GM18498 (cell line): Measurements from ENCODE around the gene ALDH3B2.
"Not testable (repeated sequence)": the region's sequence is repeated elsewhere in the genome, so short reads cannot be mapped to it uniquely, and the experiment has no call there.

ENCODE experiments used
- ATAC-seq: cut with Tn5 transposase; IDR thresholded peaks from one replicate; pipeline ENCODE4 v1.9.1; 2021; ENCODE audit warnings: mild to moderate bottlenecking, moderate library complexity; ENCODE audit not compliant: unreplicated experiment

ALDH3B2 gene, protein sequence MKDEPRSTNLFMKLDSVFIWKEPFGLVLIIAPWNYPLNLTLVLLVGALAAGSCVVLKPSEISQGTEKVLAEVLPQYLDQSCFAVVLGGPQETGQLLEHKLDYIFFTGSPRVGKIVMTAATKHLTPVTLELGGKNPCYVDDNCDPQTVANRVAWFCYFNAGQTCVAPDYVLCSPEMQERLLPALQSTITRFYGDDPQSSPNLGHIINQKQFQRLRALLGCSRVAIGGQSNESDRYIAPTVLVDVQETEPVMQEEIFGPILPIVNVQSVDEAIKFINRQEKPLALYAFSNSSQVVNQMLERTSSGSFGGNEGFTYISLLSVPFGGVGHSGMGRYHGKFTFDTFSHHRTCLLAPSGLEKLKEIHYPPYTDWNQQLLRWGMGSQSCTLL

DNA sequence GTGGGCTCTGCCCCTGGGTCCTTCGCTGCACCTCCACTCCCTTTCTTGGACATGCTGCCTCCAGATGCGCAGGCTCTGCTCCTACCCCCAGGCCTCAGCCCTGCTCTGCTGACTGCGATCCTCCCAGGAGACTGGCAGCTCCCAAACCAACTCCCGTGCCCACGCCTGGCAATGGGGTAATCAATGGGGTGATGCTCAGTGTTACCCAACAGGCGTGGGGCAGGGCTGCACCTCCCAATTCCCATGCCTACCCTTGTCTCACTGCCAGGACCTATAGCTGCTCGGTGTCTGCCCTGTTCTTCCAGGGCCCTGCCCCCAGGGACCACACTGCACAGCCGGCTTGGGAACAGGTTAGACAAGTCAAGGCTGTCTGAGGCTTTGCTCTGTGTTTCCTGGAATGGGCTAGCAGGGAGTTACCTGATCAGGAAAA lies at the start of gene ALDH3B2:
ALDH3B2 (minus strand) TSS at position 182 of the 430 bp plus-strand sequence. CDS start 7,688 bp downstream, outside the sequence.
- no peak for ATAC-seq

DNA sequence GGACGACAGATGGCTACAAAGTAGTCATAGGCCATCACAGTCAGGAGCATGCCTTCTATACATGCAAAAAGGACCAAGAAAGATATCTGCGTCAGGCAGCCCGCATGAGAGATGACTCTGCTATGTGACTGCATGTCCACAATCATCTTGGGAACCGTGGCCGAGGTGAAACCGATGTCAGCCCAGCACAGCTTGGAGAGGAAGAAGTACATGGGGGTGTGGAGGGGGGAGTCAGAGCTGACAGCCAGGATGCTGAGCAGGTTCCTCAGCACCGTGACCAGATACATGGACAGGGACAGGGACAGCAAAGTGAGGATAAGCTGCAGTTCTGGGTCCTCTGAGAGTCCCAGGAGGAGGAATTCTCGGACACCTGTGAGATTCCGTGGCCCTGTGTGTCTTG lies 48.6 kb upstream of the ALDH3B2 start:
- not testable (repeated sequence) for ATAC-seq

DNA sequence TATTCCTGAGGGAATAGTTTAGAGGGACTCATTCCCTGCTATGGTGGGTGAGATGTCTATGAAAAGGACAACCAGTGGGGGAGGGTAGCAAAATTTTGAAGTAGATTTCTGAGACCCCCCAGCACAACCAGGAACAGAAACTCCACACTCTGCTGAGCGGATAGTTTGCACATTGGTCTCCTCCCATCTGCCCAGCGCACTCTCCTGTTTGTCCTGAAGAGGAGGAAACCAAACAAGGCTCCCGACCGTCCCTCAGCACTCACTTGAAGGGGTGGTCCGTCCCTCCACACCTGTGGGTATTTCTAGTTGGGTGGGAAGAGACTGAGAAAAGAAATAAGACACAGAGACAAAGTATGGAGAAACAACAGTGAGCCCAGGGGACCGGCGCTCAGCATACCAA lies 41.8 kb upstream of the ALDH3B2 start:
- ATAC-seq, result not testable (repeated sequence)

DNA sequence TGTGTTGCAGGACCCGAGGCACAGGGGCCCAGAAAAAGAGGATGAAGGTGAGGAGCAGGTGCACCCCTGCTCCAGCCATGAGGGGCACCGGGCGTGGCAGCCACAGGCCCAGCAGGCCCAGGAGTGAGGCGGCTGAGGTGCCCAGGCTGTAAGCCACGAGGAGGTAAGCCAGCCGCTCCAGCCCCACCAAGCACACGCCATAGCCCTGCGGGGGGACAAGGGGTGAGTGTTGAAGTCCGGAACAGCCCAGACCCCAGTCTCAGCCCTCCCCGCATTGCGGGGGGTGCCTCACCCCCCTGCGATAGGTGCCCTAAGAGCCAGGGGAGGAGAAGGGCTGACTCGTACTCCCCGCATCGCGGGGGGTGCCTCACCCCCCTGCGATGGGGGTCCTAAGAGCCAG lies 41.4 kb upstream of the ALDH3B2 start:
- ATAC-seq, result not testable (repeated sequence)

DNA sequence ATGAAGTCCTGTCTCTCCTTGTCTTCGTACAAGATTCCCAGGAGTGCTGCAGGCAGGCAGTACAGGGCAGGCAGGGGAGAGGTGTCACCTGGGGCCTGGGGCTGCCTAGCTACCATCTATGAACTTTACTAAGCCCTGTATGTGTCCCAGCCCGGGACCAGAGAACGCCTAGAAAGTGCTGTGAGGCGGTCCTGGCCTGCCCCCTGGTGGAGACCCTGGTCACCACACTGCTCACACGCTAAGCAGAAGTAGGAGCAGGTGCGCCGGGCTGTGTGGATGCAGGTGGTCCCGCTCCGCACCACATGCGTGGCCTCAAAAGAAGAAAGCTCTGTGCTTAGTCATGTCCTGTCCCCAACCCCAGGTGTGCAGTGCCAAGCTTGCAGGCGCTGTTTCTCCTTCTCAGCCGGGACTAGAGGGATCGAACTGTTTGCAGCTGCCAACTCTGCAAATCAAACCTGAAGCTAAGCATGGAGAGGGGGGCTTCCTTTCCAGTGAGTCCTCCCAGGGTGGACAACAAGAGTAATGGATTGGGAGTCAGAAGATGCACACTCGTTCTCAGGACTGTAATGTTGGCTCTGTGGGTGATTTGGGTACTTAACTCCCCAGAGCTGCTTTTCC lies 39.6 kb upstream of the ALDH3B2 start:
- not testable (repeated sequence) for ATAC-seq

DNA sequence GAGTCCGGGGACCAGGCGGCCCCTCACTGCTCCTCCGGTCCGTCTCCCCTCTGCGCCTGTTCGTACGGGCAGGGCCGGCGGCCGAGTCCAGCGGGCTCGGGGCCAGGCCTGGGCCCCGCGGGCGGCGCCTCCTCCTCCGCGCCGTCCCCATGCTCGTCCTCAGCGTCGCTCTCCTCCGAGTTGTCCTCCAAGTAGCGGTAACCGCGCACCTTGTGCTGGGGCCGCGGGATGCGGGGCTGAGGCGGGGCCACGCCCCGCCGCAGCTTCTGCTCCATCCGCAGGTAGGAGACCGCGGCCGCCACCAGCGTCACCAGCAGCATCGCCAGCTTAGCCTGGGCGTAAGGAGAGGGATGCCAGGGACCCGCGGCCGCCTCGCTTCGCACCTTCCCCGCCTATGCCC lies 37.3 kb upstream of the ALDH3B2 start:
- ATAC-seq, result not testable (repeated sequence)

DNA sequence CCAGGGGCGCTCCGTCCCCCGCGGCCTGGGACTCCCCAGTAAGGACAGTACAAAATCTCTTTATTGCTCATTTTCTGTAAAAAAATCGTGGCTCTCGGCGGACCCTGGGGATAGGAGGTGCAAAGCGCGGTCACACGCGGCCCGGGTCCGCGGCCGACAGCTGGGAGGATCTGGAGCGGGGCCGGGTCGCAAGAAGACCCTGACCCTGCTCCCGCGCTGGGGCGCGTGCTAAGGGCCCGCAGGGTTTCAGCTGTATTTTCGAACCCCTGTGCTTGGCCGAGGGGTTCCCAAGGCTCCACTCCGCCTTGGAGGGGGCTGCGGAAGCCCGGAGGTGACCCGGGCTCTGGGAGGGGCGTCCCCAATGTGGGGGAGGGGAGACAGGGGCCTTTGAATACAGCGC lies 36.8 kb upstream of the ALDH3B2 start:
- not testable (repeated sequence) for ATAC-seq

DNA sequence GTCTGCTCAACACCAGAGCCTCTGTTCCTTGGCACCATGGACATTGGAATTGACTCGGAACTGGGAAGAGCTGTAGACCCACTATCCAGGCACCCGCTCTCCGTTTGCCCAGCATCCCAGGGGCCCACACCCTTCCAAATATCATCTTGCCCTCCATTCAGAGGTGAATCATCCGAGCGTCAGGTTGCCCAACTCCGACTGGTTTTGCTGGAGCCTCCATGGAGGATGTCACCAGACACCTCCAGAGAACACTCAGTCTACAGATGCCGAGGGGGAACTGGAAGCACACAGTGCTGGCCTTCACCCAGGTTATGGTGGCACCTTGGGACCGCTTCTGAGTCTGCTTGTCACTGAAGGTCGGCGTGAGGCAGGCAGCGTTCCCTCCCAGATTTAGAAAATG lies 35.4 kb upstream of the ALDH3B2 start:
- not testable (repeated sequence) for ATAC-seq

DNA sequence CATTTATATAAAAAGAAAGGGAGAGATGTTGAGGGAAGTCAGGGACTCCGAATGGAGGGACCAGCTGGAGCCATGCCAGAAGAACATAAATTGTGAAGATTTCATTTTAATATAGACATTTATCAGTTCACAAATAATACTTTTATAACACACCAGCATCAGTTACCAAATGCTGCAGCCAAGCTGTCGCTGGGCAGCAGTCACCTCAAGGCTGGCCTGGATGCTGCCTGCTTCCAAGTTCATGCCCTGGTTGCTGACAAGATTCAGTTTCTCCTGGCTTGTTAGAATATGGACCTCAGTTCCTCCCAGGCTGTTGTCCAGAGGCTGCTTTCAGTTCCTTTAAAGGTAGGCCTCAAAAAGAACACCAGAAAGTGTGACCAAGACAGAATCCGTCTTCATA lies 30.8 kb upstream of the ALDH3B2 start:
- no peak for ATAC-seq

DNA sequence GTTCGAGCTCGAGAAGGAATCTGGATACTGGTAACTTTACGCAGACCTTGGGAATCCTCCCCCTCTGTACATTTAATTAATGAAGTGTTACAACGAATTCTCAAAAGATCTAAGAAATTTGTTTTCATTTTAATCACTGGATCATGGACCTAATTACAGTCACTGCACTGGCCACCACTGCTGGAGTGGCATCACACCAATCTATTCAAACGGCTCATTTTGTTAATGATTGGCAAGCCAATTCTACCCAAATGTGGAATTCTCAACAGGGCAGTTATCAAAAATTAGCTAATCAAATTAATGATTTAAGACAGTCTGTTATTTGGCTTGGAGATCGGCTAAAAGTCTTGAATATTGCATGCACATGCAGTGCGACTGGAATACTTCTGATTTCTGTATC lies 30.1 kb upstream of the ALDH3B2 start:
- ATAC-seq, result no peak

DNA sequence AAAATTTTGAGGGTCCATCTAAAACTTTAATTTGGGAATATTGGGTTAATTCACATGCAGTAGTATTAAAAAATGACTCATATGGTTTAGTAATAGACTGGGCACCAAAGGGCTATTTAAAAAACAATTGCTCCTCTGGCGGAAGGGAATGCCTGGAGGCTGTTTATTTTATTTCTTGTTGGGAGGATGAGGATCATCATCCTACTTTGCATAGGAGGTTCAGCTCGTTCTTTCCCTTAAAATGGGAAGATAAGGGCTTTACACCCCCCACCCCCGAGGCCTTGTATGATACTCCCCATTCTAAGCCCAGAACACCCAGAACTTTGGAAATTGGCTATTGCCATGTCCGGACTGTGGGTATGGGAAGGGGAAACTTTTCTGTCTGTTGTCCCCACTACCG lies 29.3 kb upstream of the ALDH3B2 start:
- ATAC-seq, result not testable (repeated sequence)

DNA sequence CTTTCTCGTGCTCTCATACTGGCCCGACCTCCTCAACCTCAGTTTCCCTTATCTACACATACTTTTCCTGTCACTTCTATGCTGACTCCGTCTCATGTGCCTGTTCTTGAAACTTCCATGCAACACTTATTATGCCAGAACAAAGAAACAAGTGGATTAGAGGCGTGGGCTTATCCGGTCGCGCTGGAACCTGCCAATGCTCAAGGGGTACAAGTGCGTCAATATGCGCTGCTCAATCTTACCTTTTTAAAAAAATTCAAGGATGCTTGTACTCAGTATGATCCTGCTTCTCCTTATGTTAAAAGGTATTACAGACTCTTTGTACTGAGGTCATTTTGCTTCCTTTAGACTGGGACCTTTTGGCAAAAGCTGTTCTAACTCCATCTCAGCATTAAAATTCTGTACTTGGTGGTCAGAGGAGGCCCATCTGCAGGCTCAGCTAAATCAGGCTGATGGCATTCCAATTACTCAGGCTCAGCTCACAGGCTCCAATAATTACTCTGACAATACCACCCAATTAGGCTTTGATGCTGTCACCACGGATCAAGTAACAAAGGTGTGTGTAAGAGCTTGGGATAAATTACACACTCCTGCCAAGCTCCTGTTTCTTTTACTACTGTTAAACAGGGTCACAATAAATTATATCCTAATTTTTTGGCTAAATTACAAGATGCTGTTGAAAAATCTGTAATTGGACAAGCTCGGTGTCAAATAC lies 26.3 kb upstream of the ALDH3B2 start:
- no peak for ATAC-seq

DNA sequence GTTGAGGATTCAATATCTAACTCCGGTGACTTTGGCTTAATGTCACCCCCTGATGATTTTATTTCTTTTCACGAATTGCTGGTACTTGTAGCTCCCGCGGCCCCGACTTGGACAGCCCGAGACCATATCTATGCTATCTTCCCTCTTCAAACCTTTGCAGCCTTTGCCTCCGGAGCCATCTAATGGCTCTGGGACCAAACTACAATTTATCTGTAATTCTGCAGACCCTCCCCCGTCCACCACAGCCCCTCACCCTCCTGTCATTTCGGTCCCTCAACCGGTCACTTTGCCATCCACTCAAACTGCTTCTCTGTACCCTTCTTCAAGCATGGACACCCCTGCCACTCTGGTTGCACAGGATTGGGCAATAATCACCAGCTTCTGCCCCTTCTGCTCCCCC lies 25.7 kb upstream of the ALDH3B2 start:
- ATAC-seq, result no peak

DNA sequence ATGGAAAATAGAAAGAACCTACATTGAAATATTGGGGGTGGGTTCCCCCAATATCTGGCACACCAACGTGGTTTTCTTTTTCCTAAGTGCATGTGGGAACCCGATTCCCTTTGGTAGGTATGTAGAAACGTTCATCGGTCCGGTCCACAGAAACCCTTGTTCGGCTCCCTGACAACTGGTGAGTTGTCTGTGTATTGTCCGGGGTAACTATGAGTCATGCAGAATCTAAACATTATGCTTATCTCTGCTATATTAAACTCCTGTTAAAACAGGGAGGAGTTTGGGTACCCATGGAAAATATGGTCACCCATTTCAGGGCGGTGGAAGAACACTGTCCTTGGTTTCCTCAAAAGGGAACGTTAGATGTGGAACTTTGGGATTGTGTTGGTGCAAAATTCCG lies 25.1 kb upstream of the ALDH3B2 start:
- ATAC-seq, result no peak

DNA sequence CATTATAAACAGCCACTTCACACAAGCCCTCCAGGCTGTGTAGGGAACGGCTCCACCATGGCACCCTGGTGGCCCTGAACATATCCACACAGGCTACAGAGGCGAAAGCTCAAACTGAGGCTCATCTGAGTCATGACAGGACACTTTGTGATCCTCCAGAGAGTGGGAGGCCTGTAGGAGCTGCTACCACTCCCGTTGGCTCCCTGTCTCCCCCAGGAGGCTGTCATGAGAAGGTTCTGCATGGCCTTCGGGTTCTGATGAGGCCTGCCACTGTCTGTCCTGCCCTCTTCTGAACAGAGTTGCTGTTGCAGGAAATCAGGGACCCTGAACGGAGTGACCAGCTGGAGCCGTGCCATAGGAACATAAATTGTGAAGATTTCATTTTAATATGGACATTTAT lies 23.8 kb upstream of the ALDH3B2 start:
- no peak for ATAC-seq

DNA sequence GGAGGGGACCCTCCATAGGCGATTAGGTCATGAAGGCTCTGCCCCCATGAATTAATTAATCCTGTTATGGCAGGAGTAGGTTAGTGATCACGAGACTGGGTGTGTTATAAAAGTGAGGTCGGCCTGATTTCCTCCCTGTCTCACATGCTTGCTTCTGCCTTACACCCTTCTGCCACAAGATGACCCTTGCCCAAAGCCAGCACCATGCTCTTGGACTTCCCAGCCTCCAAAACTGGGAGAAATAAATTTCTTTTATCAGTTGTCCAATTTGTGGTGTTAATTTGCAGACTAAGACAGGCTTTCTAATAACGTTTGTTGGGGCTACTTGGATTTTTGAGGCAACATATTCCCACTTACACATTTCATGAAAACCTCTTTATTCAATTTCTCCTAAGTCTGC lies 23.4 kb upstream of the ALDH3B2 start:
- no peak for ATAC-seq

DNA sequence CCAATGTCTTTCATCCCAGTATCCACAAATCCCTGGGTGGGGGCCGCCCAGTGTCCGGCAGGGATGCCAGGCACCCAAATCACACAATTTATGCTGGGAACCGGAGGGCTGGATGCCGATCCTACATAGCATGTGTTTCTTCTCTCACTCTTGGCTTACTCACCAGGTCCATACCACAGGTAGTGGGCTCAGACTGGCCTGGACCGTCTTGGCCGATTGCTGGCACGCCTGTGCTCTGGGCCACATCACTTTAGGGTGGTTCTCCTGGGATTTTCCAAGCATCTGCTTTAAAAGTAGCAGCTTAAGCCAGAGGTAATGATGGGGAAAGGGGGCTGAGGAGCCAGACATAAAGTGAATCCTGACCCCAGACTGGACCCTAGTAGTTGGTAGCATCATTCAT lies 22.6 kb upstream of the ALDH3B2 start:
- no peak for ATAC-seq

DNA sequence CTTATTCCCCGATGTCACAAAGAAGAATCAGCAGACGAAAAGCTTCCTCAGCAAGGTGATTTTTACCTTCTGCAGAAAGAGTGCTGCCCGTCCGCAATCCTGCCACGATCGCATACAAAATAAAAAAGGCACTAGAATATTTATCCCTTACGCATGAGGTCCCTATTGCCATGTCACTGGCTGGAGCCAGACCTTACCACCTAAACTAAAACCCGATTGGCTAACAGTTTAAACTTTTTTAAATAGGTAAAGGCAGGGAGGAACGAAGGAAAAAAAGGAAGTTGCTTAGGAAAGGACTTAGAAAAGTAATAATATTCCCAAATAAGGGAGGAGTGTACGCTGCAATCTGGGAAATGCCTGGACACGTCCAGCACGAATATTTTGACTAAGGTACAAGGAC lies 21.2 kb upstream of the ALDH3B2 start:
- ATAC-seq, result no peak

DNA sequence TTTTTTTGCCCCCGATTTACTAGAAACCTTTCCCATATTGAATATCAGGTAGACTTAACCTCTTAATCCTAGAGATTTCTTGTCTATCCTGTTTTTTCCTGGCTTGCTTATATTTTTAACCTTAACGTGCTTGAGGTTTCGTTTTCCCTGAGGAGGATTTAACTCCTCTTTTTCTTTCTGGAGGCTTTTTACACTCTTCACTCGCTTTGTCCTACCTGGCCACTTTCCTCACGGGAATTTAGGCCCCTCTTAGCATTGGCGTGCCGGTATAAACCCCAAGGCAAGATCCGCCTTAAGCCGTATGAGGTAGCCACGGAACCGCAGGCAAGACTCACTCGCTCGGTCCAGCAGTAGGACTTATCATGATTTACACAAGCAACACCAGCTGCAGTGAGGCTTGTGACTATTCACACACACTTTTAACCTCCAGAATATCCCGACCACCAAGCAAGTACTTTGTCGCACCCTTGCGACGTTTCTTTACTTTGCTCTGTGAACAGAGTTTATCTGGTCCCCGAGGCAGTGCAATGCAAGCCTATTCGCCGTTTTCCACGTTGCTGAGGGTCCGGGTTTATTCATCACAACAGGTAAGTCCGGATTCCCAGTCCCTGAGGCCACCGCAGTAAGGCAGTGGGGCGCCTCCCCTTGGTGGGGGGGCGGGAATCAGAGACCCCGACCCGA lies 20.6 kb upstream of the ALDH3B2 start:
- no peak for ATAC-seq

DNA sequence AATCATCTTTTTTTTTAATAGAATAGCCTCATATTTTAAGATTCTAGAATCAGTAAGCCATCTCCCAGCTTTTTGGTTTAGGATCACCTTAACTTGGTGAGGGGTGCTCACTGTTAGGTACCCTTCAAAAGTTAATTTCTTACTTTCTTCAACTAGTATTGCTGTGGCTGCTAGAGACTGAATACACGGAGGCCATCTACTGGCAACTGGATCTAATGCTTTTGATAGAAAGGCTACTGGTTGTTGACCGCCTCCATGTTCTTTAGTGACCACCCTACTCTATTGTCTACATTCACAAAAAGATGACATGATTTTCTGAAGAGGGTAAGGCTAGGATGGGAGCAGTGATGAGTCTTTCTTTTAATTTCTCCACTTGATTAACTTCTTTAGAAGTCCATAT lies 16.7 kb upstream of the ALDH3B2 start:
- ATAC-seq, result no peak

DNA sequence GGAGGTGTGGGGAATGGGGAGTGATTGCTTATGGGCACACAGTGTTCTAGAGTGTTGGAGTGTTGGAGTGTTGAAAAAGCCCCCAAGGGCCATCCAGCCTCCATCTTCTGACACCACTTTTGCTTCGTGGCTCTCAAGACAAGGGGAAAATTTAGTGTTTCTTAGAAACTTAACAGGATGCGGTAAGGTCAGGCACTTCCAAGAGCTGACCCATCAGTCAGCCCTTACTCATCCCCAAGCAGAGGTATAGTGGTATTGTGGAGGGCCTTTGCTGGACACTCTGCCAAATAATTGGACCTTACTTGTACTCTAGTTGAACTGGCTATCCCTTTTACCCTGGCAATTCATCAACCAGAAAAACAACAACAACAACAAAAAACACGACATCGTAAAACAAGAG lies 14.8 kb upstream of the ALDH3B2 start:
- no peak for ATAC-seq
